ENCODE measurements around the gene GRM7.

DNA sequence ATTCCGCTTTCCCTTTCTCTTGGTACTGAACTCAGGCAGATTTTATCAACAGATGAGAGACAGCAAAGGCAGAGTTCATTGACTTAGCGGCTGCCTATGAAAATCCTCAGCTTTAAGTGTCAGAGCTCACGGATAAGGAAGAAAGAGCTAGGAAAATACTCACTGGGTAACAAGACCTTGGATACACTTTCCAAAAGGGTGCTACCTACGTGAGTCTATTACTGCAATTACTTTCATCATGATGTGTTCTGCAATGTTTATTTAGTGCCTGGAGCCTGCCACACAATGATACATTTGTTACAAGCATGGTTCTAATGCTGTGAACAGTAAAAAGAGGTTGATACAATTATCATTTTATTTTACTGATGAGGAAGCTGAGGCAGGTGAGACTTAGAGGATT is 177.5 kb downstream of the GRM7 start:
- TF ChIP-seq, protein P1, sequence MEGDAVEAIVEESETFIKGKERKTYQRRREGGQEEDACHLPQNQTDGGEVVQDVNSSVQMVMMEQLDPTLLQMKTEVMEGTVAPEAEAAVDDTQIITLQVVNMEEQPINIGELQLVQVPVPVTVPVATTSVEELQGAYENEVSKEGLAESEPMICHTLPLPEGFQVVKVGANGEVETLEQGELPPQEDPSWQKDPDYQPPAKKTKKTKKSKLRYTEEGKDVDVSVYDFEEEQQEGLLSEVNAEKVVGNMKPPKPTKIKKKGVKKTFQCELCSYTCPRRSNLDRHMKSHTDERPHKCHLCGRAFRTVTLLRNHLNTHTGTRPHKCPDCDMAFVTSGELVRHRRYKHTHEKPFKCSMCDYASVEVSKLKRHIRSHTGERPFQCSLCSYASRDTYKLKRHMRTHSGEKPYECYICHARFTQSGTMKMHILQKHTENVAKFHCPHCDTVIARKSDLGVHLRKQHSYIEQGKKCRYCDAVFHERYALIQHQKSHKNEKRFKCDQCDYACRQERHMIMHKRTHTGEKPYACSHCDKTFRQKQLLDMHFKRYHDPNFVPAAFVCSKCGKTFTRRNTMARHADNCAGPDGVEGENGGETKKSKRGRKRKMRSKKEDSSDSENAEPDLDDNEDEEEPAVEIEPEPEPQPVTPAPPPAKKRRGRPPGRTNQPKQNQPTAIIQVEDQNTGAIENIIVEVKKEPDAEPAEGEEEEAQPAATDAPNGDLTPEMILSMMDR (IDR thresholded peaks at IDR 0.05): no peak
- no peak for TF ChIP-seq POLR2A (IDR thresholded peaks at IDR 0.05)
